ENCODE measurements around the gene LPCAT1.

DNA sequence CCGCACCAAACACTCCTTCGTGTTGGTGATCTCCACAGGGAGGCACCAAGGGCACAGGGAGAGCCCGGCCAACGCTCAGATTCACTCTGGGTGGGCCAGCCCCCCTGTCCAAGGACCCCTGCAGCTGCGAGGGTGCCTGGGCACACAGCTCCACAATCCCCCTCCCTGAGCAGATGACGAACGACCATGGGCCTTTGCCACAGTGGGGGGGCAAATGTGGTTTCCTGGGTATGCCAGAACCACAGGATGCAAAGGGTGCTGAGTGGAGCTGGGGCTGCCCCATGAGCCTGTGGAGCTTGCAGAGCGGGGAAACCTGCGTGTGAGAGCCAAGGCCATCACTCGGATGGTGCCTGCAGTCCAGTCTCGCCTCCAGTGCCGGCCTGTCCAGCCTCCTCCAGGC lies 31.0 kb downstream of the LPCAT1 start:
- TF ChIP-seq, protein P1, sequence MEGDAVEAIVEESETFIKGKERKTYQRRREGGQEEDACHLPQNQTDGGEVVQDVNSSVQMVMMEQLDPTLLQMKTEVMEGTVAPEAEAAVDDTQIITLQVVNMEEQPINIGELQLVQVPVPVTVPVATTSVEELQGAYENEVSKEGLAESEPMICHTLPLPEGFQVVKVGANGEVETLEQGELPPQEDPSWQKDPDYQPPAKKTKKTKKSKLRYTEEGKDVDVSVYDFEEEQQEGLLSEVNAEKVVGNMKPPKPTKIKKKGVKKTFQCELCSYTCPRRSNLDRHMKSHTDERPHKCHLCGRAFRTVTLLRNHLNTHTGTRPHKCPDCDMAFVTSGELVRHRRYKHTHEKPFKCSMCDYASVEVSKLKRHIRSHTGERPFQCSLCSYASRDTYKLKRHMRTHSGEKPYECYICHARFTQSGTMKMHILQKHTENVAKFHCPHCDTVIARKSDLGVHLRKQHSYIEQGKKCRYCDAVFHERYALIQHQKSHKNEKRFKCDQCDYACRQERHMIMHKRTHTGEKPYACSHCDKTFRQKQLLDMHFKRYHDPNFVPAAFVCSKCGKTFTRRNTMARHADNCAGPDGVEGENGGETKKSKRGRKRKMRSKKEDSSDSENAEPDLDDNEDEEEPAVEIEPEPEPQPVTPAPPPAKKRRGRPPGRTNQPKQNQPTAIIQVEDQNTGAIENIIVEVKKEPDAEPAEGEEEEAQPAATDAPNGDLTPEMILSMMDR (IDR thresholded peaks at IDR 0.05; ENCODE audit: extremely low read depth in 1 of 2, insufficient read depth in 1 of 2, low read depth in 1 of 2, low read length in 2 of 2), result no peak
- TF ChIP-seq EZH2 (IDR thresholded peaks at IDR 0.05; ENCODE audit: borderline replicate concordance, low read depth, low read length, severe bottlenecking) (no peak), POLR2A (IDR thresholded peaks at IDR 0.05; ENCODE audit: low read depth, low read length) (no peak), POLR2AphosphoS5 (IDR thresholded peaks at IDR 0.05; ENCODE audit: insufficient read depth, low read depth, low read length) (no peak)
- TF ChIP-seq, protein P2, sequence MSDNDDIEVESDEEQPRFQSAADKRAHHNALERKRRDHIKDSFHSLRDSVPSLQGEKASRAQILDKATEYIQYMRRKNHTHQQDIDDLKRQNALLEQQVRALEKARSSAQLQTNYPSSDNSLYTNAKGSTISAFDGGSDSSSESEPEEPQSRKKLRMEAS (IDR thresholded peaks at IDR 0.05; ENCODE audit: insufficient read depth, insufficient read length), result no peak
